HG03045 (cell line): ENCODE data around the gene SLC24A3.

Experiments
- ATAC-seq: cut with Tn5 transposase; IDR thresholded peaks from one replicate; pipeline ENCODE4 v1.9.1; 2021; ENCODE audit warnings: mild to moderate bottlenecking, moderate library complexity; ENCODE audit not compliant: unreplicated experiment

Gene SLC24A3

DNA sequence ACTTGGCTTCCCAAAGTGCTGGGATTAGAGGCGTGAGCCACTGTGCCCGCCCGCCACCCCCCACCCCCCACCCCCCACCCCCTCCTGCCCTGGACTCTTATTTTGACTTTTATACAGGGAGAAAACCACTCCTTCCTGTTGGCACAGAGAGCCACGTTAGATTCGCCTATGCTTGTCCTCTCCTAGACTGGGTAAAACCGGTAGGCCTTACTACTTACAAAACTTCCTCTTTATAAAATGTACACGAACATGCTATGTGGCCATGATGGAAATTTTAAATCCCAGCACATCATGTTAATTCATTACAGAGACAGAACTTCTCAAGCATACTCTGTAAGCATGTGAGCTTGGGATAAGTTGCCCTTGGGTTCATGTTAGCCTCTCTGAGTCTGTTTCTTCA, 124.2 kb downstream of the SLC24A3 start:
- ATAC-seq: no peak

- ATAC-seq: no peak
These were observed 125.9 kb downstream of the SLC24A3 start for GRCh38 chr20:19338380-19338779.

GRCh38 chr20:19338960-19339359, 126.5 kb downstream of the SLC24A3 start:
- no peak for ATAC-seq

DNA sequence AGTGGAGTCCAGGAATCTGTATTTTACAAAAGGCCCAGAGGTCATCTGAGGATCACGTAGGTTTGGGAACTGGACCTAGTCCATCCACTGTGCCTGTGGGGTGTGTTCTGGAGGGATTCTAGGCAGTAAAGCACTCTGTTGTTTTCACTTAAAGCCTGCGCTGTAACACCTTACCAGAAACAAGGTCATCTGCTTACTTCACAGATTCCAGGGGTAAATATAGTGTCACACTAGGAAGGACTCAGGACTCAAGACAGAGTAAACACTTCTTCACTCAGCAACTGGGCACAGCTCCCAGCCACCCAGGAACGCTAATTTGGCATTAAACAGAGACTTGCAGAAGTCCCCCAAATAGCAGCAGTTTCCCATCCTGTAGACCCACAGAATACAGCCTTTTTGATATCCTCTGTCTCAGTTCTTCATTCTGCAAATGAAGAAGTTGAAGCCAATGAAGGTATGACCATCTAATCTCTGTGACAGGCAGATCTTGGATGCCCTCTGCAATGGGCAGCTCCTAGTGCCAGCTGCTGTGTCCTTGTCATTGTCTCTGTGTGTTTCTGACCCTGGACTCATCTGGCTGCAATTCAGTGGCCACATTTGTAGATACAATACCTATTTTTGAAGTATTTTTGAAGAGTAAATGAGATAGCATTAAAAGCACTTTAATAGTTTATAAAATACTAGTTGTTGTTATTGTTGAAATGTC, 129.1 kb downstream of the SLC24A3 start:
- ATAC-seq: no peak

DNA sequence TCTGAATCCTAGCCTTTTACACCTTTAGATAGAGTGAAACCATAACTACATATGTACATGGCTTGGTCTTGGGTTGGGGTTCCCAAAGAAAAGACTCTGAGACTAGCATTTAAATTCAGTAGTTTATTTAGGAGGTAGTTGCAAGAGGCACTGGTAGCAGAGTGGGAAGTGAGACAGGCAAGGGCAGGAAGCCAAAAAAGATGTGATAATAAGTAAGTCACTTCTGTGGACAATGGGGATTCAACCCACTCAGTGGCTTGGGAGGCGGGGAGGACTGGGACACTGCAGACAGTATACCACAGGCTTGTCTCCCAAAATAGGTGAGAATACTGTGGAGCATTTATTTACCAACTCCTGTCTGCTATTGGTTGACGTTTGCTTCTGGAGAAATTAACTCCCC, 131.9 kb downstream of the SLC24A3 start:
- no peak for ATAC-seq

- peak; percentile 81 for ATAC-seq
These were observed 135.6 kb downstream of the SLC24A3 start for GRCh38 chr20:19347943-19348456.

DNA sequence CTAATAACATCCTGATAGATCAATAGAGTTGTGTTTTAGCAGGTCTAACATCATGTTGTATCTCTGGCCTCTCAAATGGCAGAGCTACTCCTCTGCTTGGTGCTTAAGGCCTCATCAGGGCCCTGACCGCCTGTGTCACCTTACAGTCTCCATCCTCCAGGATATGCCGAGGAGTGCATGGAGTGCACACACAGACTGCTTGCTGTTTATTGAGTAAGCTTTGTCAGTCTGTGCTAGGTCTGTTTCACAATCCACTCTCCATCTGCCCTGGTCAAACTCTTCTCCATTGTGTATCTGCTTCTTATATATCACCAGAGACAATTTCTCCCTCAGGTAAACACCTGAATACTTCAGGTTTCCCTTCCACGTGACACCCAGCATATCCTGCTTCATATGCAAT, 136.1 kb downstream of the SLC24A3 start:
- ATAC-seq: no peak

GRCh38 chr20:19349879-19350278, 137.4 kb downstream of the SLC24A3 start:
- no peak for ATAC-seq

DNA sequence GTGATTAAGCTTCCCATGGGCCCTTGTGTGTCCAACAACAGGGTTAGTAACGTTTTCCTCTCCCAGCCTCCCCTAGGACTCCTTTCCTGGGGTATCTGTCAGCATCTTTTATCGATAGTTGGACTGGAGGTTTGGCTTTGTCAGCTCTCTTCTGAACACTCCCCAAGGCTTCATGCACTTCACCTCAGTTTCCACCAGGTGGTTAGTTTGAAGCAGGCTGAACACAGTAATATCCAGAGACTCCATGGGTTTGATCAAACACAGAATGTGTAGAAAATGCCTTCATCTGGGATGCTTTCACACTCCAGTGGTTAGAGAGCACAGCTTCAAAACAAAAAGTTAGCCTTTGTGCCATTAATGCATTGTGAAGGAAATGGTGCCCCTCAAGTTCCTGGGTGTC, 139.1 kb downstream of the SLC24A3 start:
- no peak for ATAC-seq

GRCh38 chr20:19354950-19355349, 142.5 kb downstream of the SLC24A3 start:
- ATAC-seq: no peak

- no peak for ATAC-seq
These were observed 149.3 kb downstream of the SLC24A3 start for GRCh38 chr20:19361790-19362189.

DNA sequence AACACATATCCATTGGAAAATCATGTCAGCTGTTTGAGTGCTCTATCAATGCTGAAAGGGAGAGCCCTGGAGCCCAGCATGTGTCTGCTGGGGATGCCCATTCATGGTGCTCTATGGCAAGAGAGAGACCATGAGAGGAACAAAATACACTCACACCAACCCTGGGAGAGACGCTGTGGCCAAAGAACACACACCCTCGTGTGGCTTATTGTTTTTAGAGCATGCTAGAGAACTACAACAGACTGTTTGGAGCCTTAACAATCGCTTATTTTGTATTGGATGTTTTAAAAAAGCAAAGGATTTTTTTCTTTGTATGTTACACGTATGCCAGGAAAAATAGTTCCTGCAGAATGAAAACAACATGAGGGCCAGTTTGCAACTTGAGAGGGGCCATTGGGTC, 151.0 kb downstream of the SLC24A3 start:
- no peak for ATAC-seq

DNA sequence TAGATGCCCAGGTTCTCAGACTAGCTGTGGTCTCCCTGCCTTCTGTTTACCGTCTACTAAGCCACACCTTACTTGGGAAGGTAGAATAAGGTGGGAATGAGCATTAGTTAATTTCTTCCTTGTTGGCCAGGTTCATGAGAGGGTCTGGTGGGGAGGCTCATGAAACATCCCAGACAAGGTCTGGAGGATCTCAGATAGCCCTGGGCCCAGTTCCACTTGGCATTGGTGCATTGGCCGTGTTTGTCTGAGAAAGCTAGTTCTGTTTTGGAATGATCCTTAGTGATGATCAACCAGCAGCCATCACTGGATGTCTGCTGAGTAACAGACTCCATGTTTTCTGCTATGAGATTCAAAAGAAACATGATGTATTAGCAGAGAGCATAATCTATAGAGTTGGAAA, 155.1 kb downstream of the SLC24A3 start:
- ATAC-seq: no peak

DNA sequence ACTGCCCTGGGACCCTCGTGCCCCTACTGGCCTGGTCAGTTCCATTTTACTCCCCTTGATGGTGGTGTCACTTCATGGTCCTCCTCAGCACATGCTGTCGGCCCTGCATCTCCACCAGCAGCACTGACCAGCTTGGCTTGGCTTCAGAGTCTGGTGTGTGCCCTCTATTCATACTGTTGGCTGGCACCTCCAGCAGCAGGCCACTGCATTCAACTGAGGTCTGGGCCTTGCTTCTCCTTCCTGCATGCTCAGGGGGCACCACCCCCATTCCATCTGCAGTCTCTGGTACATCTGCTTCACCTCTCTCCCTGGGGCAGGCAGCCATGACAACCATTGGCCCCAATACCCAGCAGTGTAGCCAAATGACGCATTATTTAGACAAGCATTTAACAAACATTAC, 155.9 kb downstream of the SLC24A3 start:
- no peak for ATAC-seq

DNA sequence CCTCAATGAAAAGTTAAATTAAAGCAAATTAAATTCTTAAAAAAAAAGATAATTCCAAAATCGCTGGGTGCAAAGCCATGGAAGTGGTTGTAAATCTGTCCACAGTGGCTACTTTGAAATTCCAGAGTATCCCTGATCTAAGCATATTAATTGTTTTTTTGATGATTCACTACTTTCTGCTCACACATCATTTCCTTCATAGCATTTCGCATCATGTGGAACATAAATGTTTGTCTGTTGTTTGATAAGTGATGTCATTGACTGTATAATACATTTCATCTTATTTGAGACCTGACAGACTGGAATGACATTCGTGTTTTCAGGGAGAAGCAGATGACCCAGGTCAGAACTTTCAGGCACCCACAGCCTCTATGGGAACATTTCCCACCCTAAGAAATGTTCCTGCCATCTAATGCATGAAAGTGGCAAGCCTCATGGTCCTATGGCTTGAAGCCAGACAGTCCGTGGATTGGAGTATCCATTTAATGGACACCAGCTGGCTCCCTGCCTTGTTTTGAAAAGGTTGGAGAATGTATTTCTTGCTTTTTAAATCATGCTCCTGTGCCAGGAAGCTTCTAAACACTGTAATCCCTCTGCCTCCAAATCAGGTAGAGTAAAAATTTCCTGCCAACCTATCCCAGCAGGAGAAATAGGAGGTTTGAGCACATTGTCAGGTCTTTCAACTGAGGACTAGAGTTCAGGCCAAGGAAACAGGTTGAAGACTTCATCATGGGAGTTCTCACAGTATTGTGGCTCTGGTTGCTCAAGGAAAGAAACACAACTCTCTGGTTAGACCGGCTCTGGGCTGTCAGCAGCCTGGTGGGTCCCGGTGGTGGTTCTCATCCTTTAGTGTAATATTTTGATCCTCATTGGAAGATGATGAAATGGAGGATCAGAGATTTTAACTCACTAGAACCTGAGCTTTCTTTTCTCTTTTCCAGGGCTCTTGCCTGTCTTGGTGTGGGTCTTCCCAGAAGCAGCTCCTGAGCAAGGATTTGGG, 157.9 kb downstream of the SLC24A3 start:
- no peak for ATAC-seq

GRCh38 chr20:19371112-19371511, 158.7 kb downstream of the SLC24A3 start:
- ATAC-seq: no peak

DNA sequence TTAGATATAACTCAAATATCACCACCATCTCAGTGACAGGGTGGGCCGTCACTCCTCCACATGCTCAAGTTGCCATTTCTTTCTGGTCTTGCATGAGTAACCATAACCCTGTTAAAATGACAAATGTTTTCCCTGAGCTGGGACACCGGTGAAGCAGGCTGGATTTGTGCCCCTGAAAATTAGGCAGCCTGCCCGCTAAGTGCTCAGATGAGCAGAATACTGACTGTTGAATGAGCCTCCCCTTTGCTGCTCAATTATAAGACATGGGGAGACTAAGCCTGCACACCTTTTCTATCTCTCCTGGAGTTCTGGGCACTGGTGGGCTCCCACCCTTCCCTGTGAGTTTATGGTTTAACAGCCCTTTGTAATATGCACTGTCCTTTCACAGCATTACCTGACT, 161.8 kb downstream of the SLC24A3 start:
- ATAC-seq: no peak

DNA sequence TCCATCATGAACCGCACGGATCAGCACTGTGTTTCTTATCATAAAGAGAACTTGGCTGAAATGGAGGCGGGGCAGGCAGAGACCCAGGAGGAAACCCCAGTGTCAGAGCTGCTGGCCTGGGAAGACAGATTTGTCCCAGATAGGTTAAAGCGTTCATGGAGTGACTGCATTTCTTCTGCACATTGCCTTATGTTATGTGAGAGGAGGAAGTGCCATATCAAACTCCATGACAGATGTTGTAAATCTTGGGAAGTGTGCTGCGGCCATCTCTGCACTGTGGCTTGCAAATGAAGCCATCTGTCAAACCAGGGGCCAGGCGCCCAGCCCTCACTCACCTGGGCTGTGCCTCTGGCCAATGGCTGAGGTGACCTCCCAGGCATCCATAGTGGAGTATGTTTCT, 163.0 kb downstream of the SLC24A3 start:
- no peak for ATAC-seq

DNA sequence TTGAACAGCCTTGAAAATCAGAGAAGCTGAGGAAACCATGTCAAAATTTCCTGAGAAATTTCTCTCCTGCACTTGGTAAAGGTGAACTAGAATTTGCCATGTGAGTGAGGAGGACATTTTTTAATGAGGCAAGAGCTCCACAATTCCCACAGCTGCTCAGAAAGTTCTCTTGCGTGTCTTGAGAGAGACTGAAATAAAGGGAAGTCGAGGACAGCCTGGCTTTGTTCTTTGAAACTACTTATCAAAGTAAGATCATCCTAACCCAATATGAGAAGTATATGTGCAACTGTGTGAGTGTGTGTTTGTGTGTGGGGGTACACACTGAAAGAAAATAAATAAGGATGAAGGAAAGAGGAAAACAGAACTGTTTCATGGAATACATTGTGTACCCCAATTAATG, 163.4 kb downstream of the SLC24A3 start:
- ATAC-seq: no peak

- no peak for ATAC-seq
These were observed 164.2 kb downstream of the SLC24A3 start for GRCh38 chr20:19376451-19377229.

GRCh38 chr20:19378058-19378457, 165.6 kb downstream of the SLC24A3 start:
- no peak for ATAC-seq
